Neural progenitor cell (in vitro differentiated cells): Measurements from ENCODE around the gene BPIFB6. TPM values are rescaled to one million over a fixed set of nuclear protein-coding genes. Genes with fewer than 3 reads are reported as not detected.
A peak's percentile ranks its signal among the peaks of the same experiment; 100 is the strongest.

ENCODE experiments used
- DNase-seq: peaks from one replicate; pipeline ENCODE4 v3.0.0-alpha.2; 2016; ENCODE audit warnings: low spot score
- H2AFZ ChIP-seq: fragments of 200-600 bp; sonication (generic); replicated peaks from 2 replicates; pipeline ENCODE4 v1.6.1; 2016; ENCODE audit warnings: antibody characterized with exemption
- H3F3A ChIP-seq: fragments of 200-600 bp; sonication (generic); 2 replicates; pipeline ENCODE4 v1.6.1; 2016; ENCODE audit warnings: antibody characterized with exemption, low read depth
- H3K27ac ChIP-seq: fragments of 200-600 bp; sonication (generic); 2 replicates; pipeline ENCODE4 v1.5.1; 2016; ENCODE audit warnings: mild to moderate bottlenecking
- H3K27me3 ChIP-seq: fragments of 200-600 bp; sonication (generic); 2 replicates; pipeline ENCODE4 v1.6.1; 2016; ENCODE audit warnings: mild to moderate bottlenecking, moderate library complexity
- H3K36me3 ChIP-seq: fragments of 200-600 bp; sonication (generic); 2 replicates; pipeline ENCODE4 v1.5.1; 2016
- H3K4me1 ChIP-seq: fragments of 200-600 bp; sonication (generic); 2 replicates; pipeline ENCODE4 v1.6.1; 2016; ENCODE audit warnings: mixed run types
- H3K4me2 ChIP-seq: fragments of 200-600 bp; sonication (generic); 2 replicates; pipeline ENCODE4 v1.6.1; 2016
- H3K4me3 ChIP-seq: fragments of 200-600 bp; sonication (generic); 2 replicates; pipeline ENCODE4 v1.5.1; 2016
- H3K79me2 ChIP-seq: fragments of 200-600 bp; sonication (generic); 2 replicates; pipeline ENCODE4 v1.6.1; 2016; ENCODE audit warnings: low read depth
- H3K9ac ChIP-seq: fragments of 200-600 bp; sonication (generic); 2 replicates; pipeline ENCODE4 v1.6.1; 2016
- H3K9me3 ChIP-seq: fragments of 200-600 bp; sonication (generic); 2 replicates; pipeline ENCODE4 v1.5.1; 2016; ENCODE audit warnings: low read depth
- H4K20me1 ChIP-seq: fragments of 200-600 bp; sonication (generic); 2 replicates; pipeline ENCODE4 v1.6.1; 2016; ENCODE audit warnings: low read depth
- H3K27ac Mint-ChIP-seq: 3 replicates; pipeline ENCODE4 v1.8.0; 2021; ENCODE audit warnings: mixed read lengths
- H3K27me3 Mint-ChIP-seq: 2 replicates; pipeline ENCODE4 v1.8.0; 2022; ENCODE audit warnings: low read depth, mild to moderate bottlenecking, inconsistent platforms, moderate library complexity, mixed read lengths; ENCODE audit not compliant: insufficient read depth
- H3K36me3 Mint-ChIP-seq: 3 replicates; pipeline ENCODE4 v1.8.0; 2021; ENCODE audit warnings: mixed read lengths
- H3K4me1 Mint-ChIP-seq: 3 replicates; pipeline ENCODE4 v1.8.0; 2021; ENCODE audit warnings: mixed read lengths
- H3K4me3 Mint-ChIP-seq: 3 replicates; pipeline ENCODE4 v1.8.0; 2021; ENCODE audit warnings: mild to moderate bottlenecking, moderate library complexity, mixed read lengths
- H3K9me3 Mint-ChIP-seq: 3 replicates; pipeline ENCODE4 v1.8.0; 2020; ENCODE audit warnings: mixed read lengths
- EZH2 ChIP-seq: fragments of 200-600 bp; sonication (generic); IDR thresholded peaks from 2 replicates; pipeline ENCODE4 v1.6.1; 2017; ENCODE audit warnings: antibody characterized with exemption, mild to moderate bottlenecking, moderate library complexity
- EZH2phosphoT487 ChIP-seq: fragments of 200-600 bp; sonication (generic); IDR thresholded peaks from 2 replicates; pipeline ENCODE4 v1.6.1; 2017; ENCODE audit warnings: antibody characterized with exemption
- total RNA-seq: library from RNA; depleted of rRNA; stranded (reverse); fragments of >200 nt; gene quantifications from 2 replicates; pipeline ENCODE4 v1.2.3, GENCODE V29; 2015; ENCODE audit warnings: low replicate concordance
- TF ChIP-seq, protein P1 (sequence below): fragments of 200-600 bp; sonication (generic); IDR thresholded peaks from 2 replicates; pipeline ENCODE4 v1.5.1; 2017; ENCODE audit warnings: antibody characterized with exemption, mild to moderate bottlenecking

BPIFB6 gene
- total RNA-seq, 1 donor from 2014 or later: not detected

DNA sequence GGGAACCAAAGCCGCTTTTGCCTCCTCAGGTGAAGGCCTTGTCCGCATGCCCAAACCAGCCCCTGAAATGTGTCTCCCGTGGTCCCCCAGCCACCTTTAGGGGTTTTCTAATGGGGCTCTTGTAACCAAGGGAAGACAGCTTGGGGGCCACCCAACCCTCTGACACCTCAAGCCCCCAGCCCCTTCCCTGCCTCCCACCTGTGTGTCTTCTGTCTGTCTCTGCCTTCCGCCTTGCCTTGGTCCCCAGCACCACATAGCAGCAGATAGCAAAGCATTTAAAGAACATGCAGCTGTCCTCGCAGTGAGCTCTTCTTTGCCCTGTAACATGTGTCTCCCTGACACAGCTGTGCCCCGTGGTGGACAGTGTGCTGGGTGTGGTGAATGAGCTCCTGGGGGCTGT is 31.8 kb downstream of the BPIFB6 start:
- no peak for DNase-seq
- Histone ChIP-seq H3K27ac (no peak overlapping the region), H3K27me3 (no peaks in the 10 kb centered on the region), H3K79me2 (no peaks in the 10 kb centered on the region), H3K9ac (no peak overlapping the region), H3K36me3 (no peaks in the 10 kb centered on the region), H3K4me3 (no peak overlapping the region), H4K20me1 (no peaks in the 10 kb centered on the region), H3K9me3 (no peaks in the 10 kb centered on the region), H2AFZ (no peak overlapping the region), H3F3A (no peaks in the 10 kb centered on the region), H3K4me2 (no peak overlapping the region), H3K4me1 (peaks cover 16% of the 10 kb centered on the region)
- H3K4me1 Mint-ChIP-seq: peaks cover 17% of the 10 kb centered on the region
- no peaks in the 10 kb centered on the region for H3K36me3 Mint-ChIP-seq
- no peak overlapping the region for H3K27ac Mint-ChIP-seq
- no peaks in the 10 kb centered on the region for H3K9me3 Mint-ChIP-seq
- H3K4me3 Mint-ChIP-seq: no peak overlapping the region
- no peak for TF ChIP-seq EZH2phosphoT487
- peaks cover 11% of the 10 kb centered on the region for H3K27me3 Mint-ChIP-seq

DNA sequence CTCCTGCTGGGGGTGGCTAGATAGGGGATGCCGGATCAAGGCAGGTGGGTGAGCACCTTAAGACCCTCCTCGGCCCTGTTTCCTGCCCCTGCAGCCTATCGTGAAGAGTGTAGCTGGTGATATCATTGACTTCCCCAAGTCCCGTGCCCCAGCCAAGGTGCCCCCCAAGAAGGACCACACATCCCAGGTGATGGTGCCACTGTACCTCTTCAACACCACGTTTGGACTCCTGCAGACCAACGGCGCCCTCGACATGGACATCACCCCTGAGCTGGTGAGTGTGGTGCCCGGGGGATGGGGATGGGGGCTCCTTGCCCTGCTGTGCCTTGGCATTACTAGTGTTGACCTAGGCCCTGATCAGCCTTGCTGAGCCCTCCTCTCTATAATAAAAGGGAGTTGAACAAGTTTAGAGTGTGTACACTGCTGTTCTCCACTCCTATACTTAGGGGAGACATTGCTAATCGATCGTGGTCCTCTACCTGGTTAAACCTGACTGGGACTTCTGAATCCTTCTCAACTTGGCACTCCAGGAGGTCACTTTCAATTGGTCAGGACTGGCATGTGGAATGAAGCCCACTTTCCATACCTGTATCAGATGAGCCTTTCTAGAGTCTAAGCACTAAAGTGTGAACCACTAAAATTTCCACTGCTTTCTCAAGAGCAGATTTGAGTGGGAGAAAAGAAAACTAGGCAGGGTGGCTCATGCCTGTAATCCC is 33.3 kb downstream of the BPIFB6 start:
- no peak overlapping the region for H3K4me3 Mint-ChIP-seq
- Histone ChIP-seq H3K27me3 (no peaks in the 10 kb centered on the region), H3K4me1 (peaks cover 16% of the 10 kb centered on the region), H3K36me3 (no peaks in the 10 kb centered on the region), H3K4me3 (no peak overlapping the region), H3K79me2 (no peaks in the 10 kb centered on the region), H3K9me3 (no peaks in the 10 kb centered on the region), H3F3A (no peaks in the 10 kb centered on the region), H4K20me1 (no peaks in the 10 kb centered on the region), H3K27ac (no peak overlapping the region), H2AFZ (no peak overlapping the region), H3K9ac (no peak overlapping the region), H3K4me2 (no peak overlapping the region)
- peaks cover 11% of the 10 kb centered on the region for H3K27me3 Mint-ChIP-seq
- TF ChIP-seq EZH2phosphoT487 (no peak), EZH2 (no peak)
- TF ChIP-seq, protein P1, sequence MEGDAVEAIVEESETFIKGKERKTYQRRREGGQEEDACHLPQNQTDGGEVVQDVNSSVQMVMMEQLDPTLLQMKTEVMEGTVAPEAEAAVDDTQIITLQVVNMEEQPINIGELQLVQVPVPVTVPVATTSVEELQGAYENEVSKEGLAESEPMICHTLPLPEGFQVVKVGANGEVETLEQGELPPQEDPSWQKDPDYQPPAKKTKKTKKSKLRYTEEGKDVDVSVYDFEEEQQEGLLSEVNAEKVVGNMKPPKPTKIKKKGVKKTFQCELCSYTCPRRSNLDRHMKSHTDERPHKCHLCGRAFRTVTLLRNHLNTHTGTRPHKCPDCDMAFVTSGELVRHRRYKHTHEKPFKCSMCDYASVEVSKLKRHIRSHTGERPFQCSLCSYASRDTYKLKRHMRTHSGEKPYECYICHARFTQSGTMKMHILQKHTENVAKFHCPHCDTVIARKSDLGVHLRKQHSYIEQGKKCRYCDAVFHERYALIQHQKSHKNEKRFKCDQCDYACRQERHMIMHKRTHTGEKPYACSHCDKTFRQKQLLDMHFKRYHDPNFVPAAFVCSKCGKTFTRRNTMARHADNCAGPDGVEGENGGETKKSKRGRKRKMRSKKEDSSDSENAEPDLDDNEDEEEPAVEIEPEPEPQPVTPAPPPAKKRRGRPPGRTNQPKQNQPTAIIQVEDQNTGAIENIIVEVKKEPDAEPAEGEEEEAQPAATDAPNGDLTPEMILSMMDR: no peak
- no peak for DNase-seq
- no peaks in the 10 kb centered on the region for H3K9me3 Mint-ChIP-seq
- no peak overlapping the region for H3K27ac Mint-ChIP-seq
- H3K4me1 Mint-ChIP-seq: peaks cover 17% of the 10 kb centered on the region
- H3K36me3 Mint-ChIP-seq: no peaks in the 10 kb centered on the region

DNA sequence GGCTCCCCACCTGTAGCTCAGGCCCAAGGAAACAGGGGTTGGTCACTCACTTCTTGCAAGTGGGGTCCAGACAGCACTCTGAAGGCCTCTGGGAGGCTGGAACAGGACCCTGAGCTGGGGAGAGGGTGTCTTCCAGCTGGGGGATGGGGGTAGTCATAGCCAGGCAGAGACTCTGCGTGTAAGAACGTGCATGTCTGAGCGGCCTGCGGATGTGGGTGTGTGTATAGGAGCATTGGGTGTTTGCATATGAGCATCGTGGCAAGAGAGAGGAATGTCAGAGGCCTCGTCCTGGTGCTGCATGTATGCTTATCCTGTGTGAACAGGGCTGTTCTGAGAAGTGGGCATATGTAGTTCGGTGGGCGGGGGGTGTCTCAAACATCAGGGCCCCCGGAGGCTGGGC is 34.3 kb downstream of the BPIFB6 start:
- Mint-ChIP-seq H3K4me3 (no peak overlapping the region), H3K36me3 (no peaks in the 10 kb centered on the region), H3K4me1 (peaks cover 17% of the 10 kb centered on the region), H3K9me3 (no peaks in the 10 kb centered on the region), H3K27me3 (peaks cover 7% of the 10 kb centered on the region), H3K27ac (no peak overlapping the region)
- no peaks in the 10 kb centered on the region for H3K9me3 ChIP-seq
- H3K27me3 ChIP-seq: no peaks in the 10 kb centered on the region
- H3K27ac ChIP-seq: no peak overlapping the region
- no peak overlapping the region for H2AFZ ChIP-seq
- no peaks in the 10 kb centered on the region for H3K36me3 ChIP-seq
- H3K4me2 ChIP-seq: no peak overlapping the region
- H3K4me3 ChIP-seq: no peak overlapping the region
- H4K20me1 ChIP-seq: no peaks in the 10 kb centered on the region
- H3K79me2 ChIP-seq: no peaks in the 10 kb centered on the region
- no peak overlapping the region for H3K9ac ChIP-seq
- no peak for DNase-seq
- TF ChIP-seq EZH2 (no peak), EZH2phosphoT487 (no peak)
- TF ChIP-seq, protein P1: no peak
- H3K4me1 ChIP-seq: peaks cover 16% of the 10 kb centered on the region
- H3F3A ChIP-seq: no peaks in the 10 kb centered on the region

DNA sequence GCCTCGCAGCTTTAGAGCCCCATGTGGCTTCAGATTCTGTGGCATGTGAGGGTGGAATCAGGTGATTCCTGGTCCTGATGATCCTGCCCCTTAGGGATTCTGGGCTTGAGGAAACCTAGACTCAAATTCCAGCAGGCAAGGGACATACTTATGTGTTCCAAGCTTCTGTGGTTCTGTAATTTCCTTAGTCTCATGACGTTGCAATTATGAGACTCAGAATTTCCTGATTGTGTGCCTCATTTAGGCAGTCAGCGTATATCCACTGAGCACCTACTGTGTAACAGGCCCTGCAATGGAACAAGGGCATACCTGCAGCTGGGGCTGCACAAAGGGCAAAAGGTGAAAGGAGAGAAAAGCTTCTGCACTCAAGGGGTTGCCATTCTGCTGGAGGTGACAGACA is 36.4 kb downstream of the BPIFB6 start:
- no peak for DNase-seq
- Histone ChIP-seq H3K9ac (no peak overlapping the region), H3K4me3 (no peak overlapping the region), H3K9me3 (no peaks in the 10 kb centered on the region), H3K4me2 (no peak overlapping the region), H3K27me3 (no peaks in the 10 kb centered on the region), H4K20me1 (no peaks in the 10 kb centered on the region), H3K4me1 (peaks cover under 1% of the 10 kb centered on the region), H3K27ac (no peak overlapping the region), H3F3A (no peaks in the 10 kb centered on the region), H3K36me3 (no peaks in the 10 kb centered on the region), H3K79me2 (no peaks in the 10 kb centered on the region), H2AFZ (no peak overlapping the region)
- Mint-ChIP-seq H3K4me1 (peaks cover 7% of the 10 kb centered on the region), H3K27ac (peak overlapping the region; percentile 35), H3K9me3 (no peaks in the 10 kb centered on the region), H3K4me3 (no peak overlapping the region), H3K27me3 (peaks cover 4% of the 10 kb centered on the region), H3K36me3 (no peaks in the 10 kb centered on the region)
- TF ChIP-seq, protein P1: no peak
- TF ChIP-seq EZH2phosphoT487 (no peak), EZH2 (no peak)
